Vagina (tissue), 2 donors: Measurements from ENCODE around the gene PLD5. TPM values are rescaled to one million over a fixed set of nuclear protein-coding genes. Genes with fewer than 3 reads are reported as not detected.
"Not testable (repeated sequence)": the region's sequence is repeated elsewhere in the genome, so short reads cannot be mapped to it uniquely, and the experiment has no call there.

Experiments used
- DNase-seq, 2 donors: peaks; one replicate each; pipeline ENCODE4 v3.0.0-alpha.2; 2017; ENCODE audit errors: extremely low spot score in 2 of 2
- H3K27ac ChIP-seq: fragments of 200-600 bp; sonication (generic); one replicate; pipeline ENCODE4 v1.5.1; 2019
- H3K27me3 ChIP-seq: fragments of 200-600 bp; sonication (generic); one replicate; pipeline ENCODE4 v1.5.1; 2019
- H3K36me3 ChIP-seq, 2 donors: fragments of 200-600 bp; sonication (generic); one replicate each; pipeline ENCODE4 v1.5.1; 2017 to 2019
- H3K4me1 ChIP-seq: fragments of 200-600 bp; sonication (generic); one replicate; pipeline ENCODE4 v1.5.1; 2019
- H3K4me3 ChIP-seq, 2 donors: fragments of 200-600 bp; sonication (generic); 1 replicate in 1 of 2; 2 replicates in 1 of 2; pipeline ENCODE4 v1.5.1; 2016 to 2019
- H3K9me3 ChIP-seq: fragments of 200-600 bp; sonication (generic); one replicate; pipeline ENCODE4 v1.5.1; 2019
- CTCF ChIP-seq, 3 experiments: fragments of 450-650 bp in 2 of 3; fragments of 200-600 bp in 1 of 3; sonication (generic) in 1 of 3; IDR thresholded peaks; one replicate each; pipeline ENCODE4 v1.5.1; 2017 to 2019; ENCODE audit warnings: antibody characterized with exemption in 3 of 3, mild to moderate bottlenecking in 2 of 3, moderate library complexity in 2 of 3
- POLR2A ChIP-seq, 2 donors: fragments of 450-650 bp; IDR thresholded peaks; one replicate each; pipeline ENCODE4 v1.6.1; 2017; ENCODE audit warnings: antibody characterized with exemption in 2 of 2, mild to moderate bottlenecking in 2 of 2, moderate library complexity in 2 of 2
- POLR2AphosphoS5 ChIP-seq, 2 donors: sonication (generic); formaldehyde crosslinking; IDR thresholded peaks; one replicate each; pipeline ENCODE4 v1.9.0; 2017; ENCODE audit warnings: antibody characterized with exemption in 2 of 2, mild to moderate bottlenecking in 2 of 2, low read depth in 1 of 2; ENCODE audit not compliant: insufficient read depth in 1 of 2
- intact Hi-C: fragments of 100-400 bp; cut with DNase I; formaldehyde crosslinking; loops from one replicate; pipeline ENCODE4 v1.15.1; 2023
- total RNA-seq: library from RNA; depleted of rRNA; stranded (reverse); fragments of >200 nt; gene quantifications from one replicate; pipeline ENCODE4 v1.2.3, GENCODE V29; 2016

PLD5 gene
- total RNA-seq, 1 donor from 2014 or later: 1.5 TPM

- intact Hi-C loops: no loop called here
Measured at GRCh38 chr1:242240077-242240476, 284.4 kb downstream of the PLD5 start.

GRCh38 chr1:242239398-242239797, 285.1 kb downstream of the PLD5 start:
- no peak overlapping the region for H3K4me3 ChIP-seq
- no peaks in the 10 kb centered on the region for H3K36me3 ChIP-seq
- no peak for TF ChIP-seq POLR2A (IDR thresholded peaks at IDR 0.05)
- no peak for TF ChIP-seq CTCF (IDR thresholded peaks at IDR 0.05)
- no peak for TF ChIP-seq POLR2AphosphoS5 (IDR thresholded peaks at IDR 0.05; ENCODE audit: insufficient read depth in 1 of 2, low read depth in 1 of 2)
- intact Hi-C loops: no loop called here
- no peak overlapping the region for H3K27ac ChIP-seq
- H3K4me1 ChIP-seq: no peaks in the 10 kb centered on the region
- no peaks in the 10 kb centered on the region for H3K27me3 ChIP-seq
- H3K9me3 ChIP-seq: no peaks in the 10 kb centered on the region
- no peak for DNase-seq

More at GRCh38 chr1:242240077-242240476, 284.4 kb downstream of the PLD5 start:
- H3K4me3 ChIP-seq: no peak overlapping the region
- H3K27me3 ChIP-seq: no peaks in the 10 kb centered on the region
- no peak for DNase-seq
- no peak for TF ChIP-seq POLR2AphosphoS5 (IDR thresholded peaks at IDR 0.05; ENCODE audit: insufficient read depth in 1 of 2, low read depth in 1 of 2)
- no peak for TF ChIP-seq POLR2A (IDR thresholded peaks at IDR 0.05)
- TF ChIP-seq CTCF (IDR thresholded peaks at IDR 0.05): no peak
- H3K4me1 ChIP-seq: no peaks in the 10 kb centered on the region
- no peaks in the 10 kb centered on the region for H3K36me3 ChIP-seq
- no peaks in the 10 kb centered on the region for H3K9me3 ChIP-seq
- H3K27ac ChIP-seq: no peak overlapping the region

DNA sequence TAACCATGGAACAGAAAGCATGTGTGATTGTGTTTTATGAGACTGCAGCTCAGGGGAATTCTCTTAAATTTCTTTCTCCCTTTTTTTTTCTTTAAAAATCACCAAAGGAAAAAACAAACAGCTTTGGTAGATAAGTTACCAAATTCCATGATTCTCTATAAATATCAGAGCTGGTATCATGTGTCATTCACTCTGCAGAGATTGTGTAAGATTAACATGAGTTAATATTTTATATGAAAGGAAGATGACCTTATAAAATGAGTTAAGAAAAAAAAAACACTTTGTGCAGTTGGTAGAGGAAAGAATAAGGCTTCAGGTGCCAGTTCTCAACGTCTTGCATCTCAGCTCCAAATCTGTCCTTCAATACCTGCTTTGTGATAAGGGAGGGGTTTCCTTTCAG, 287.4 kb downstream of the PLD5 start:
- H3K27ac ChIP-seq: no peak overlapping the region
- no peak overlapping the region for H3K4me3 ChIP-seq
- H3K4me1 ChIP-seq: no peaks in the 10 kb centered on the region
- no peak for DNase-seq
- TF ChIP-seq CTCF (IDR thresholded peaks at IDR 0.05) (no peak), POLR2AphosphoS5 (IDR thresholded peaks at IDR 0.05; ENCODE audit: insufficient read depth in 1 of 2, low read depth in 1 of 2) (no peak), POLR2A (IDR thresholded peaks at IDR 0.05) (no peak)
- H3K9me3 ChIP-seq: no peaks in the 10 kb centered on the region
- no peaks in the 10 kb centered on the region for H3K36me3 ChIP-seq
- H3K27me3 ChIP-seq: no peaks in the 10 kb centered on the region
- intact Hi-C loops: no loop called here

DNA sequence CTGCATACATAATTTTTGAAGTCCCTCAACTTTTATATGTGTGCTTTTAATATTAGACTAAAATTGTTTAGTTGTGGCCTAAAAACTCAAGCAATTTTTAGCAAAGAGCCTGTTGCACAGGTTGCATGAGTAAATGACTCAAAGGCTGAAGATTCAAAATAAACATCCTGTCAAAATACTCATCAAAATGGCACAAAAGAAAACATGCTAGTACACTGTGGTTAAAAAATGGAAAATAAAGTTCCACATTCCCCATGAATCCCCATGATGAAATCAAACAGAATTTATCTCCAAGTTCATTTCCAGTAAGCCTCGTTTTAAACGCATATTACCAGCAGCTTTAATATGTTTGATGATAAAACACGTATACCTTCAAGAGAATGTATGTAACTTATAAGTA, 295.5 kb downstream of the PLD5 start:
- intact Hi-C loops: no loop called here
- H3K9me3 ChIP-seq: no peaks in the 10 kb centered on the region
- H3K4me3 ChIP-seq: no peak overlapping the region
- TF ChIP-seq POLR2AphosphoS5 (IDR thresholded peaks at IDR 0.05; ENCODE audit: insufficient read depth in 1 of 2, low read depth in 1 of 2) (no peak), POLR2A (IDR thresholded peaks at IDR 0.05) (no peak), CTCF (IDR thresholded peaks at IDR 0.05) (no peak)
- H3K4me1 ChIP-seq: no peaks in the 10 kb centered on the region
- no peaks in the 10 kb centered on the region for H3K36me3 ChIP-seq
- H3K27me3 ChIP-seq: no peaks in the 10 kb centered on the region
- H3K27ac ChIP-seq: no peak overlapping the region
- DNase-seq: no peak

DNA sequence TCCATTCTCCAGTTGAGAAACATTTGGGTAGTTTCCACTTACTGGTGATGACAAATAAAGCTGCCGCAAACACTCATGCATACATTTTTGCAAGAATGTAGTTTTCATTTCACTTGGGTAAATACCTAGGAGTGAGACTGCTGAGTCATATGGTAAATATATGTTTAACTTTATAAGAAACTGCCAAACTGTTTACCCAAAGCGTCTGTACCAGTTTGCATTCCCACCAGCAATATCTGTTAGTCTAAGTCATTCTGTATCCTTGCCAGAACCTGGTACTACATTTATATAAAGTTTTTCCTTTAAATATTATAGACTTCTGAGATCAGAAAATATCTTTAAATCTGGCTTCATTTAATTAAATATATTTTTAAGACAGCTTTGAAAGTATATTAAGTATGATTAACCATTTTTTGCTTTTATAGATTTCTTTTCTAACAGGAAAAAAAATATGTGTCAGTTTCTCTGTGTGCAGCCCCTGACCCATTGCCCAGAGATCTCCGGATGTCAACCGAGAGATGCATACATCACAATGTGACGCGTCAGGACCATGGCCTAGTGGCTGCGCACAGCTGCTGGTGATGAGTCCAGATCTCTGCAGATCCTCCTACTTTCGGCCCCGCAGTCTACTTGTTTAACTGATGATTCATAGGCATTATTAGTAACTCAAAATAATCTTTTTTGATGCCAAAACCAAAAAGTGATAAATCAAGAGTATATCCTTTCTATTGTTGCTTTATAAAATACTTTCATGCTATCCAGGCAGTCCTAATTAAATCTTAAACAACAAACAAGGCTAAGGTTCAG, 298.5 kb downstream of the PLD5 start:
- intact Hi-C loops: no loop called here
- H3K4me1 ChIP-seq: no peaks in the 10 kb centered on the region
- no peak for TF ChIP-seq POLR2A (IDR thresholded peaks at IDR 0.05)

DNA sequence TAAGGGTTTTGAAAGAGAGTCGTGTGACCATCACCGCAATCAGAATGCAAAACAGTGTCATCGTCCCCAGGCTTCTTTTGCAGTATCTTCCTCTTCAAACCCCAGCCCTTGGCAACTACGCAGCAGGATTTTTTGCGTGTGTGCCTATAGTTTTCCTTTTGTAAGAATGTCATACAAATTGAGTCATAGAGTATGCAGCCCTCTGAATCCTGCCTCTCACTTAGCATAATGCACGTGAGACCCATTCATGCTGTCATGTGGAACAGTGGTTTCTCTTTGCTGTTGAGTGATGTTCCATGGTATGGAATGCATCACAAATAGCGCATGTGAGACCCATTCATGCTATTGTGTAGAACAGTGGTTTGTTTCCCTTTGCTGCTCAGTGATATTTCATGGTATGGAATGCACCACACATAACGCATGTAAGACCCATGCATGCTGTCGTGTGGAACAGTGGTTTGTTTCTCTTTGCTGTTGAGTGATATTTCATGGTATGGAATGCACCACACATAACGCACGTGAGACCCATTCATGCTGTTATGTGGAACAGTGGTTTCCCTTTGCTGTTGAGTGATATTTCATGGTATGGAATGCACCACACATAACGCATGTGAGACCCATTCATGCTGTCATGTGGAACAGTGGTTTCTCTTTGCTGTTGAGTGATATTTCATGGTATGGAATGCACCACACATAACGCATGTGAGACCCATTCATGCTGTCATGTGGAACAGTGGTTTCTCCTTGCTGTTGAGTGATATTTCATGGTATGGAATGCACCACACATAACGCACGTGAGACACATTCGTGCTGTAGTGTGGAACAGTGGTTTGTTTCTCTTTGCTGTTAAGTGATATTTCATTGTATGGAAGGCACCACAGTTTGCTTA, 299.4 kb downstream of the PLD5 start:
- intact Hi-C loops: not testable (repeated sequence)

More for the DNA sequence above, 298.5 kb downstream of the PLD5 start:
- Histone ChIP-seq H3K4me3 (no peak overlapping the region), H3K27ac (no peak overlapping the region), H3K27me3 (no peaks in the 10 kb centered on the region), H3K36me3 (no peaks in the 10 kb centered on the region), H3K9me3 (no peaks in the 10 kb centered on the region)
- DNase-seq: no peak

More for the DNA sequence above, 299.4 kb downstream of the PLD5 start:
- not testable (repeated sequence) for DNase-seq, H3K27ac ChIP-seq, H3K4me1 ChIP-seq, H3K36me3 ChIP-seq, H3K27me3 ChIP-seq, H3K4me3 ChIP-seq, H3K9me3 ChIP-seq
